H9 (cell line): ENCODE data around the gene C3orf62. TPM values are rescaled to one million over a fixed set of nuclear protein-coding genes. Genes with fewer than 3 reads are reported as not detected.

Experiments
- DNase-seq: peaks from one replicate; pipeline ENCODE4 v3.0.0-alpha.2; 2017
- H2AFZ ChIP-seq: one replicate; pipeline ENCODE4 v1.6.1; 2013; ENCODE audit warnings: mild to moderate bottlenecking, low read length, control low read depth, moderate library complexity
- H2AK5ac ChIP-seq: 2 replicates; pipeline ENCODE4 v1.6.1; 2013; ENCODE audit warnings: low read length, control low read depth, mixed read lengths; ENCODE audit not compliant: insufficient read length
- H2BK120ac ChIP-seq: one replicate; pipeline ENCODE4 v1.6.1; 2013; ENCODE audit warnings: low read depth, mild to moderate bottlenecking, low read length, control low read depth, inconsistent platforms; ENCODE audit not compliant: poor library complexity, severe bottlenecking
- H2BK12ac ChIP-seq: 2 replicates; pipeline ENCODE4 v1.6.1; 2013; ENCODE audit warnings: low read length, control low read depth, mixed read lengths, low read depth; ENCODE audit not compliant: insufficient read length
- H2BK15ac ChIP-seq: 2 replicates; pipeline ENCODE4 v1.6.1; 2013; ENCODE audit warnings: low read depth, low read length, control low read depth
- H2BK20ac ChIP-seq: one replicate; pipeline ENCODE4 v1.6.1; 2013; ENCODE audit warnings: low read depth, mild to moderate bottlenecking, low read length, control low read depth, inconsistent platforms; ENCODE audit not compliant: poor library complexity, severe bottlenecking
- H2BK5ac ChIP-seq: 2 replicates; pipeline ENCODE4 v1.6.1; 2013; ENCODE audit warnings: low read length, control low read depth, mixed read lengths; ENCODE audit not compliant: insufficient read length
- H3K14ac ChIP-seq: 2 replicates; pipeline ENCODE4 v1.6.1; 2013; ENCODE audit warnings: low read length, control low read depth; ENCODE audit not compliant: insufficient read depth
- H3K18ac ChIP-seq: 2 replicates; pipeline ENCODE4 v1.6.1; 2013; ENCODE audit warnings: low read depth, mild to moderate bottlenecking, mixed read lengths, low read length, control low read depth; ENCODE audit not compliant: insufficient read length
- H3K23ac ChIP-seq: 2 replicates; pipeline ENCODE4 v1.6.1; 2013; ENCODE audit warnings: low read length, control low read depth, mixed read lengths, low read depth; ENCODE audit not compliant: insufficient read length
- H3K23me2 ChIP-seq: 2 replicates; pipeline ENCODE4 v1.6.1; 2013; ENCODE audit warnings: low read depth, mild to moderate bottlenecking, mixed read lengths, low read length, control low read depth; ENCODE audit not compliant: insufficient read length, poor library complexity, severe bottlenecking
- H3K27ac ChIP-seq: 2 replicates; pipeline ENCODE4 v1.5.1; 2013; ENCODE audit warnings: low read length, control low read depth, mixed read lengths, low read depth; ENCODE audit not compliant: insufficient read length
- H3K27me3 ChIP-seq: 2 replicates; pipeline ENCODE4 v1.6.1; 2013; ENCODE audit warnings: low read length, control low read depth, inconsistent platforms; ENCODE audit not compliant: insufficient read depth
- H3K4ac ChIP-seq: 2 replicates; pipeline ENCODE4 v1.6.1; 2013; ENCODE audit warnings: low read depth, mild to moderate bottlenecking, control low read depth, inconsistent platforms, low read length, moderate library complexity
- H3K4me1 ChIP-seq: 2 replicates; pipeline ENCODE4 v1.6.1; 2013; ENCODE audit warnings: low read length, control low read depth, inconsistent platforms; ENCODE audit not compliant: insufficient read depth
- H3K4me2 ChIP-seq: 2 replicates; pipeline ENCODE4 v1.6.1; 2013; ENCODE audit warnings: low read length, control low read depth, mixed read lengths; ENCODE audit not compliant: insufficient read length, insufficient read depth
- H3K56ac ChIP-seq: 2 replicates; pipeline ENCODE4 v1.6.1; 2013; ENCODE audit warnings: low read depth, mild to moderate bottlenecking, mixed read lengths, low read length, control low read depth; ENCODE audit not compliant: insufficient read length
- H3K79me1 ChIP-seq: 2 replicates; pipeline ENCODE4 v1.6.1; 2013; ENCODE audit warnings: low read depth, mild to moderate bottlenecking, moderate library complexity, low read length, control low read depth, inconsistent platforms; ENCODE audit not compliant: insufficient read depth, poor library complexity, severe bottlenecking
- H3K79me2 ChIP-seq: 2 replicates; pipeline ENCODE4 v1.6.1; 2013; ENCODE audit warnings: low read length, control low read depth, inconsistent platforms; ENCODE audit not compliant: insufficient read depth
- H3K9ac ChIP-seq: 2 replicates; pipeline ENCODE4 v1.6.1; 2013; ENCODE audit warnings: low read length, control low read depth, mixed read lengths; ENCODE audit not compliant: insufficient read length; ENCODE audit errors: extremely low read depth
- H3K9me3 ChIP-seq: one replicate; pipeline ENCODE4 v1.6.1; 2013; ENCODE audit warnings: low read depth, low read length, inconsistent platforms; ENCODE audit not compliant: control insufficient read depth
- H3T11ph ChIP-seq: one replicate; pipeline ENCODE4 v1.6.1; 2013; ENCODE audit warnings: mild to moderate bottlenecking, low read length, control low read depth, inconsistent platforms
- H4K20me1 ChIP-seq: one replicate; pipeline ENCODE4 v1.6.1; 2013; ENCODE audit not compliant: control insufficient read depth, insufficient read length, insufficient read depth
- H4K5ac ChIP-seq: 2 replicates; pipeline ENCODE4 v1.6.1; 2013; ENCODE audit warnings: low read depth, mild to moderate bottlenecking, mixed read lengths, low read length, control low read depth; ENCODE audit not compliant: insufficient read length
- H4K8ac ChIP-seq: replicated peaks from 2 replicates; pipeline ENCODE4 v1.6.1; 2013; ENCODE audit warnings: low read length, control low read depth, mixed read lengths, low read depth; ENCODE audit not compliant: insufficient read length
- H4K91ac ChIP-seq: 2 replicates; pipeline ENCODE4 v1.6.1; 2013; ENCODE audit warnings: low read depth, mild to moderate bottlenecking, moderate library complexity, mixed read lengths, low read length, control low read depth; ENCODE audit not compliant: insufficient read length
- H3K27ac Mint-ChIP-seq, 3 experiments: 2 replicates in 2 of 3; 3 replicates in 1 of 3; pipeline ENCODE4 v1.8.0; 2020 to 2021; ENCODE audit warnings: mixed read lengths in 3 of 3, mild to moderate bottlenecking in 1 of 3, moderate library complexity in 1 of 3
- H3K27me3 Mint-ChIP-seq: 2 replicates; pipeline ENCODE4 v1.8.0; 2021; ENCODE audit warnings: low read depth, mild to moderate bottlenecking, moderate library complexity, mixed read lengths
- H3K36me3 Mint-ChIP-seq, 3 experiments: 2 replicates in 2 of 3; 3 replicates in 1 of 3; pipeline ENCODE4 v1.8.0; 2020 to 2021; ENCODE audit warnings: low read depth in 3 of 3, mixed read lengths in 3 of 3; ENCODE audit not compliant: insufficient read depth in 1 of 3
- H3K4me1 Mint-ChIP-seq, 2 experiments: 2 replicates each; pipeline ENCODE4 v1.8.0; 2020; ENCODE audit warnings: mixed read lengths in 2 of 2
- H3K4me3 Mint-ChIP-seq, 2 experiments: 2 replicates in 1 of 2; 3 replicates in 1 of 2; pipeline ENCODE4 v1.8.0; 2020 to 2021; ENCODE audit warnings: mild to moderate bottlenecking in 2 of 2, mixed read lengths in 2 of 2, moderate library complexity in 1 of 2
- H3K9me3 Mint-ChIP-seq, 2 experiments: 2 replicates in 1 of 2; 3 replicates in 1 of 2; pipeline ENCODE4 v1.8.0; 2020; ENCODE audit warnings: mild to moderate bottlenecking in 2 of 2, mixed read lengths in 2 of 2, moderate library complexity in 1 of 2
- WGBS: extraction: QIAGEN DNeasy Blood & Tissue Kit; methylation state at CpG from one replicate; pipeline ENCODE4 v1.1.7; 2013; ENCODE audit warnings: missing lambda C conversion rate, low lambda C conversion rate, mixed read lengths; ENCODE audit not compliant: insufficient read length; ENCODE audit errors: extremely low coverage; 5-methylcytosine and 5-hydroxymethylcytosine counted together
- total RNA-seq: library from RNA; stranded (reverse); gene quantifications from 2 replicates; pipeline ENCODE4 v1.2.1, GENCODE V29; 2021
- TF ChIP-seq, protein P1 (sequence below): fragments of 200-600 bp; sonication (generic); conservative IDR thresholded peaks from 3 replicates; pipeline ENCODE4 v1.8.0; 2021; ENCODE audit warnings: antibody characterized with exemption, mild to moderate bottlenecking

The C3orf62 gene
- total RNA-seq, 1 experiment from 2014 or later = 4.5 TPM

DNA sequence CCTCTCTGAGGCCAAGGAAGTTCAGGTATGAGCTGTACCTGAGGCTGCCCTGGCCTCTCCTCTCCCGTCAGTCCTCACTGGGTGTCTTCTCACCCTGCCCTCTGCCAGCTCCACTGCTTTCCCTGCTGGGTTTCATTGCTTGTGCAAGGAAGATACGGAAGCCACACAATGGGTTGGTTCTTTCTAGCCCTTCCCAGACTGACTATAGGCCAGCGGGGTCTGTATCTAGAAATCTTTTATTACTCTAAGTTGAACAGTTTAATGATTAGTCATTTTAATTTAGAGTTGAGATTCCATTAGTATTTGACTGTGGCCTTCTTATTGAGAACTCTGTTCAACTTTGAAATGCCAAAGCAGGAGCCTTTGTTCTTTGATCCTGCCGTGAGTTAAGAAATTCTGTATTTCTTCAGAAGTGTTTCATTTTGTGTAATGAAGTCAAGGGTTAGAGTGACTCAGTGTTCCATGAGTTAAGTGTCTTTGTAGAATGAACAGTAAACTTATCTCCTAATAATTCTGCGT lies 16.2 kb downstream of the C3orf62 start:
- no peak for DNase-seq

More for the DNA sequence above, 16.2 kb downstream of the C3orf62 start:
- Mint-ChIP-seq H3K27me3 (no peaks in the 10 kb centered on the region), H3K36me3 (no peaks in the 10 kb centered on the region), H3K27ac (peak overlapping the region in 1 of 3 experiments; percentile 83; a peak in 2 of 7 replicates), H3K4me3 (no peak overlapping the region), H3K9me3 (no peaks in the 10 kb centered on the region), H3K4me1 (peaks cover 0 to 2% of the 10 kb centered on the region in 2 experiments; a peak in 2 of 4 replicates)
- Histone ChIP-seq H3K9me3 (no peaks in the 10 kb centered on the region), H3K27me3 (no peaks in the 10 kb centered on the region), H2AK5ac (no peak overlapping the region), H3K23me2 (no peaks in the 10 kb centered on the region), H3K4me2 (no peak overlapping the region), H4K91ac (no peak overlapping the region), H4K20me1 (no peaks in the 10 kb centered on the region), H3K23ac (no peak overlapping the region), H2BK20ac (no peak overlapping the region), H3K56ac (no peak overlapping the region), H2BK15ac (no peak overlapping the region), H4K8ac (no peak overlapping the region), H3K4me1 (no peaks in the 10 kb centered on the region), H3K18ac (no peak overlapping the region), H3K79me2 (no peaks in the 10 kb centered on the region), H4K5ac (no peak overlapping the region), H2BK120ac (no peak overlapping the region), H3K9ac (no peak overlapping the region), H2AFZ (no peak overlapping the region), H3K27ac (no peak overlapping the region), H2BK5ac (no peak overlapping the region), H3K4ac (no peak overlapping the region), H3K79me1 (no peaks in the 10 kb centered on the region), H3K14ac (no peak overlapping the region), H3T11ph (no peak overlapping the region), H2BK12ac (no peak overlapping the region)
- TF ChIP-seq, protein P1, sequence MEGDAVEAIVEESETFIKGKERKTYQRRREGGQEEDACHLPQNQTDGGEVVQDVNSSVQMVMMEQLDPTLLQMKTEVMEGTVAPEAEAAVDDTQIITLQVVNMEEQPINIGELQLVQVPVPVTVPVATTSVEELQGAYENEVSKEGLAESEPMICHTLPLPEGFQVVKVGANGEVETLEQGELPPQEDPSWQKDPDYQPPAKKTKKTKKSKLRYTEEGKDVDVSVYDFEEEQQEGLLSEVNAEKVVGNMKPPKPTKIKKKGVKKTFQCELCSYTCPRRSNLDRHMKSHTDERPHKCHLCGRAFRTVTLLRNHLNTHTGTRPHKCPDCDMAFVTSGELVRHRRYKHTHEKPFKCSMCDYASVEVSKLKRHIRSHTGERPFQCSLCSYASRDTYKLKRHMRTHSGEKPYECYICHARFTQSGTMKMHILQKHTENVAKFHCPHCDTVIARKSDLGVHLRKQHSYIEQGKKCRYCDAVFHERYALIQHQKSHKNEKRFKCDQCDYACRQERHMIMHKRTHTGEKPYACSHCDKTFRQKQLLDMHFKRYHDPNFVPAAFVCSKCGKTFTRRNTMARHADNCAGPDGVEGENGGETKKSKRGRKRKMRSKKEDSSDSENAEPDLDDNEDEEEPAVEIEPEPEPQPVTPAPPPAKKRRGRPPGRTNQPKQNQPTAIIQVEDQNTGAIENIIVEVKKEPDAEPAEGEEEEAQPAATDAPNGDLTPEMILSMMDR = no peak
- WGBS = no CpG with 5 or more reads among the region's 5 CpGs
